K562 (cell line): ENCODE data around the gene TTLL3. TPM values are rescaled to one million over a fixed set of nuclear protein-coding genes. Genes with fewer than 3 reads are reported as not detected.

Source experiments
- ATAC-seq: fragments of 200-7000 bp; cut with Tn5 transposase; 3 replicates; pipeline ENCODE4 v1.9.1; 2020; ENCODE audit warnings: moderate library complexity
- BruUV-seq: library from RNA; stranded (reverse); fragments of 400-500 nt; replicated peaks from 2 replicates; lab custom pipeline; 2021; lab: Mats Ljungman, UMichigan
- CTCF ChIA-PET: fragments of 300-600 bp; formaldehyde crosslinking; extraction: SDS; loops from one replicate; lab custom pipeline; 2021; ENCODE audit warnings: low intra/inter-chr PET ratio; lab: Yijun Ruan, JAX
- POLR2A ChIA-PET: fragments of 300-600, 350-650 bp; sonication (Branson Sonifier 250); formaldehyde crosslinking; extraction: SDS; loops from one replicate; lab custom pipeline; 2021; ENCODE audit warnings: antibody characterized with exemption, inconsistent platforms; lab: Yijun Ruan, JAX
- DNase-seq, 4 experiments: peaks; one replicate each; pipeline versions ENCODE4 v3.0.0 to v3.0.0-alpha.2; 2011 to 2018; ENCODE audit warnings: low spot score in 3 of 4, mixed read lengths in 3 of 4; ENCODE audit errors: extremely low read depth in 1 of 4
- FAIRE-seq: peaks from 2 replicates; lab custom pipeline; 2011; peaks lifted over from hg19 to GRCh38; lab: Jason Lieb, UNC
- H2AFZ ChIP-seq: 2 replicates; pipeline ENCODE4 v1.6.0; 2011; ENCODE audit warnings: low read depth, low read length, control low read depth, inconsistent platforms
- H3K27ac ChIP-seq: fragments of 200-600 bp; 3 replicates; pipeline ENCODE4 v1.8.0; 2011; ENCODE audit warnings: low read depth, mild to moderate bottlenecking, control low read depth, inconsistent platforms, low read length, moderate library complexity, mixed read lengths; ENCODE audit errors: extremely low read depth
- H3K27me3 ChIP-seq, 2 experiments: fragments of 300-600 bp in 1 of 2; 2 replicates in 1 of 2; 3 replicates in 1 of 2; pipeline versions ENCODE4 v1.6.0 to v1.8.0; 2011; ENCODE audit warnings: inconsistent platforms in 2 of 2, low read length in 2 of 2, mild to moderate bottlenecking in 1 of 2, mixed read lengths in 1 of 2, moderate library complexity in 1 of 2; ENCODE audit not compliant: control insufficient read depth in 2 of 2, insufficient read depth in 2 of 2
- H3K36me3 ChIP-seq: fragments of 300-600 bp; 3 replicates; pipeline ENCODE4 v1.8.0; 2011; ENCODE audit warnings: mild to moderate bottlenecking, low read length, inconsistent platforms; ENCODE audit not compliant: control insufficient read depth, insufficient read depth
- H3K4me1 ChIP-seq, 2 experiments: fragments of 200-600 bp in 1 of 2; replicated peaks in 1 of 2; 2 replicates in 1 of 2; 3 replicates in 1 of 2; pipeline versions ENCODE4 v1.5.1 to v1.8.0; 2011; ENCODE audit warnings: inconsistent platforms in 2 of 2, low read length in 2 of 2, mild to moderate bottlenecking in 1 of 2, mixed read lengths in 1 of 2, moderate library complexity in 1 of 2; ENCODE audit not compliant: control insufficient read depth in 2 of 2, insufficient read depth in 2 of 2
- H3K4me2 ChIP-seq: 2 replicates; pipeline ENCODE4 v1.6.1; 2011; ENCODE audit warnings: low read length, control low read depth, inconsistent platforms, mixed read lengths; ENCODE audit not compliant: insufficient read depth
- H3K4me3 ChIP-seq: fragments of 200-600 bp; sonication (generic), shearing (Covaris generic); 2 replicates; pipeline ENCODE4 v1.5.1; 2016; ENCODE audit warnings: control low read depth, inconsistent platforms
- H3K79me2 ChIP-seq: fragments of 200-600 bp; 3 replicates; pipeline ENCODE4 v1.8.0; 2011; ENCODE audit warnings: low read length, inconsistent platforms; ENCODE audit not compliant: control insufficient read depth, insufficient read depth
- H3K9ac ChIP-seq, 2 experiments: 2 replicates each; pipeline versions ENCODE4 v1.6.0 to v1.6.1; 2011; ENCODE audit warnings: low read depth in 2 of 2, low read length in 2 of 2, control low read depth in 1 of 2, inconsistent platforms in 1 of 2, mild to moderate bottlenecking in 1 of 2, mixed read lengths in 1 of 2; ENCODE audit not compliant: insufficient read depth in 1 of 2
- H3K9me1 ChIP-seq: one replicate; pipeline ENCODE4 v1.6.0; 2011; ENCODE audit warnings: inconsistent platforms, mild to moderate bottlenecking, low read length, moderate library complexity; ENCODE audit not compliant: control insufficient read depth, insufficient read depth
- H3K9me3 ChIP-seq: replicated peaks from 2 replicates; pipeline ENCODE4 v1.5.1; 2011; ENCODE audit warnings: low read depth, low read length, inconsistent platforms; ENCODE audit not compliant: control insufficient read depth, insufficient read depth
- H4K20me1 ChIP-seq: replicated peaks from 2 replicates; pipeline ENCODE4 v1.6.1; 2011; ENCODE audit warnings: low read length, inconsistent platforms, mixed read lengths; ENCODE audit not compliant: control insufficient read depth, insufficient read depth
- ARID1B ChIP-seq: fragments of 450-650 bp; IDR thresholded peaks from 2 replicates; pipeline ENCODE4 v1.6.1; 2016; ENCODE audit warnings: antibody characterized with exemption, mild to moderate bottlenecking, inconsistent platforms
- ELF2 ChIP-seq: fragments of 250-450 bp; sonication (Bioruptor Pico); IDR thresholded peaks from 2 replicates; pipeline ENCODE4 v1.5.0; 2021; ENCODE audit warnings: mild to moderate bottlenecking
- ELK1 ChIP-seq: sonication (generic); formaldehyde crosslinking; IDR thresholded peaks from 2 replicates; pipeline ENCODE4 v1.8.1; 2022; ENCODE audit warnings: missing genetic modification reagents
- IRF9 ChIP-seq: fragments of 450-650 bp; IDR thresholded peaks from 2 replicates; pipeline ENCODE4 v1.6.1; 2016; ENCODE audit warnings: missing biosample characterization, missing genetic modification characterization
- KAT2B ChIP-seq: IDR thresholded peaks from one replicate; pipeline ENCODE4 v1.6.1; 2012; ENCODE audit warnings: low read depth, mild to moderate bottlenecking, control low read depth, inconsistent platforms, low read length, moderate library complexity
- NCOA1 ChIP-seq: fragments of 450-650 bp; IDR thresholded peaks from 2 replicates; pipeline ENCODE4 v1.6.1; 2016; ENCODE audit warnings: low read depth
- NR2C1 ChIP-seq, 2 experiments: fragments of 450-650 bp; IDR thresholded peaks; 2 replicates each; pipeline ENCODE4 v1.6.1; 2017; ENCODE audit warnings: mild to moderate bottlenecking in 2 of 2, antibody characterized with exemption in 1 of 2, inconsistent platforms in 1 of 2, missing compliant biosample characterization in 1 of 2, missing genetic modification characterization in 1 of 2
- RUNX1 ChIP-seq: sonication (generic); IDR thresholded peaks from 2 replicates; pipeline ENCODE4 v1.6.1; 2016; ENCODE audit warnings: antibody characterized with exemption, low read depth
- THRA ChIP-seq: fragments of 450-650 bp; IDR thresholded peaks from 2 replicates; pipeline ENCODE4 v1.6.1; 2017; ENCODE audit warnings: mild to moderate bottlenecking, moderate library complexity
- VEZF1 ChIP-seq: fragments of 200-800 bp; sonication (Bioruptor generic); IDR thresholded peaks from 2 replicates; pipeline ENCODE4 v1.6.1; 2017; ENCODE audit warnings: missing genetic modification characterization, missing compliant biosample characterization
- ZBTB33 ChIP-seq: sonication (generic); formaldehyde crosslinking; IDR thresholded peaks from 2 replicates; pipeline ENCODE4 v1.8.1; 2023; ENCODE audit warnings: mild to moderate bottlenecking, missing genetic modification reagents
- ZNF23 ChIP-seq: fragments of 250-450 bp; sonication (Bioruptor Pico); IDR thresholded peaks from 2 replicates; pipeline ENCODE4 v1.4.0; 2020; ENCODE audit warnings: mild to moderate bottlenecking
- ZNF431 ChIP-seq: sonication (generic); formaldehyde crosslinking; IDR thresholded peaks from 2 replicates; pipeline ENCODE4 v1.8.0; 2022; ENCODE audit warnings: mild to moderate bottlenecking, missing genetic modification reagents
- ZNF436 ChIP-seq: fragments of 250-450, 450-650 bp; sonication (Bioruptor Pico); formaldehyde crosslinking; IDR thresholded peaks from 2 replicates; pipeline ENCODE4 v1.7.0; 2020; ENCODE audit warnings: mild to moderate bottlenecking
- ZNF778 ChIP-seq: fragments of 450-650 bp; formaldehyde crosslinking; IDR thresholded peaks from 2 replicates; pipeline ENCODE4 v1.4.0; 2020; ENCODE audit warnings: mild to moderate bottlenecking, moderate library complexity
- WGBS: fragments of 100-300 bp; shearing (Covaris generic); methylation state at CpG from one replicate; pipeline ENCODE4 v1.1.6; 2016; ENCODE audit warnings: low coverage, mixed read lengths; ENCODE audit not compliant: insufficient coverage; ENCODE audit errors: missing lambda C conversion rate; 5-methylcytosine and 5-hydroxymethylcytosine counted together
- in situ Hi-C: fragments of 300-500 bp; cut with MboI; formaldehyde crosslinking; loops from 4 replicates; pipeline ENCODE4 v1.15.0; 2018; ENCODE audit warnings: inconsistent platforms, mixed read lengths
- intact Hi-C: fragments of 100-400 bp; cut with micrococcal nuclease; formaldehyde crosslinking; loops from 2 replicates; pipeline ENCODE4 v1.14.2; 2022
- polyA plus RNA-seq, 8 experiments: library from polyadenylated mRNA; depleted of rRNA in 4 of 8; stranded (reverse) in 5 of 8; unstranded in 3 of 8; fragments of >200 nt; fragmentation: Nextera tagmentation in 2 of 8; fragmentation: Illumina TruSeq in 1 of 8; extraction: Ambion mirVana in 2 of 8; extraction: Trizol in 1 of 8; gene quantifications; 2 replicates each; pipeline versions ENCODE4 v1.2.1 to v1.2.3, GENCODE V29; 2011 to 2014; ENCODE audit warnings: inconsistent platforms in 1 of 8, missing spikeins in 1 of 8
- total RNA-seq, 7 experiments: library from RNA; depleted of rRNA in 6 of 7; stranded (reverse); fragments of >200 nt in 6 of 7; fragmentation: Illumina TruSeq in 2 of 7; extraction: Trizol in 2 of 7; gene quantifications; 2 replicates each; pipeline versions ENCODE4 v1.2.1 to v1.2.3, GENCODE V29; 2011 to 2021; ENCODE audit warnings: low replicate concordance in 1 of 7

The TTLL3 gene
- total and polyA plus RNA-seq, 9 of the 15 experiments (the other 6 are each of a cell fraction or from before 2014, with no cell fraction given): 8.9 to 106 (median 33.2) TPM

GRCh38 chr3:9825451-9826040, 15.5 kb downstream of the TTLL3 start:
- CTCF ChIA-PET: no interaction called here
- BruUV-seq: no TSS peak
- Histone ChIP-seq H2AFZ (no peak overlapping the region), H4K20me1 (no peaks in the 10 kb centered on the region; the same call in 1 of the 2 replicates), H3K36me3 (peaks cover 52% of the 10 kb centered on the region), H3K9ac (peak overlapping the region in 1 of 2 experiments; percentile 41; a peak in 2 of 4 replicates), H3K9me3 (no peaks in the 10 kb centered on the region), H3K79me2 (no peaks in the 10 kb centered on the region), H3K4me3 (no peak overlapping the region), H3K27me3 (no peaks in the 10 kb centered on the region), H3K9me1 (peaks cover 4% of the 10 kb centered on the region), H3K4me2 (no peak overlapping the region), H3K27ac (no peak overlapping the region), H3K4me1 (peaks cover 0 to 11% of the 10 kb centered on the region in 2 experiments; a peak in 2 of 5 replicates)
- DNase-seq (peak in 1 of 4 experiments; percentile 39), FAIRE-seq (no peak), ATAC-seq (peak; percentile 24; the same call in 1 of the 3 replicates)
- POLR2A ChIA-PET: interaction anchor here (1.1 to 3.2 kb wide), 2 partner anchors 9 to 12 kb away, joined by 5 to 18 read pairs; no protein-coding TSS in a partner anchor
- in situ Hi-C loops: loop anchor here (25.0 kb wide), 1 partner anchor 912 kb away; no protein-coding TSS in a partner anchor
- intact Hi-C loops: no loop called here
- 80% methylated on average over 14 of the region's 14 CpGs for WGBS
- TF ChIP-seq KAT2B (no peak), IRF9 (tag) (no peak), RUNX1 (no peak), THRA (no peak), NCOA1 (no peak), ARID1B (no peak), NR2C1 (IDR thresholded peaks at IDR 0.05) (no peak), NR2C1 (tag; IDR thresholded peaks at IDR 0.05) (no peak), ELK1 (CRISPR knock-in tag) (no peak), VEZF1 (CRISPR knock-in tag) (no peak), ZNF436 (CRISPR knock-in tag) (no peak), ZNF23 (CRISPR knock-in tag) (no peak), ZNF431 (CRISPR knock-in tag) (no peak), ZNF778 (CRISPR knock-in tag) (no peak), ELF2 (no peak), ZBTB33 (CRISPR knock-in tag) (0 out of 2 replicates have a peak, but pooled peaks have one; percentile 22)
